Ramos (cell line): ENCODE measurements around the gene RSPH10B.
"Not testable (repeated sequence)": the region's sequence is repeated elsewhere in the genome, so short reads cannot be mapped to it uniquely, and the experiment has no call there.

Source experiments
- in situ Hi-C: fragments of 300-500 bp; cut with MboI; formaldehyde crosslinking; loops from one replicate; pipeline ENCODE4 v1.14.3; 2022; ENCODE audit warnings: low sequenced_read_pairs; ENCODE audit not compliant: unreplicated experiment

The RSPH10B gene

DNA sequence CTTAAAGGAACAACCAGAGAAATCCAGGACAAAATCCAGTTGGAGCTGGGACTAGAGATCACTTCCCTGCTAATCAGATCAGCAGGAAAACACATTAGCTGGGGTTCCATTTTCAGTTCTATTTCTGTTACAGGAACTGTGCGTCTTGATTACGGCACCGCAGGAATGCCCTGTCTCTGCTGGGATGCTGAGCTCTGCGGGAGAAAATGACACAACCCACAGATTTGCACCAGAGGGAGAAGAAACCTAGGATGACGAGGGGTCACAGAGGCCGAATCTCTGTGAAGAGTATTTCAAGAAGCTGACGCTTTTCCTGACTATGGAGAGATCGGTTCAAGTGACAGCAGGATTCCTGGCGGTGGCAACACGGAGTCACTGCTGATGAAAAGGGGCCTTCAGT is 40.2 kb downstream of the RSPH10B start:
- in situ Hi-C loops, result not testable (repeated sequence)

DNA sequence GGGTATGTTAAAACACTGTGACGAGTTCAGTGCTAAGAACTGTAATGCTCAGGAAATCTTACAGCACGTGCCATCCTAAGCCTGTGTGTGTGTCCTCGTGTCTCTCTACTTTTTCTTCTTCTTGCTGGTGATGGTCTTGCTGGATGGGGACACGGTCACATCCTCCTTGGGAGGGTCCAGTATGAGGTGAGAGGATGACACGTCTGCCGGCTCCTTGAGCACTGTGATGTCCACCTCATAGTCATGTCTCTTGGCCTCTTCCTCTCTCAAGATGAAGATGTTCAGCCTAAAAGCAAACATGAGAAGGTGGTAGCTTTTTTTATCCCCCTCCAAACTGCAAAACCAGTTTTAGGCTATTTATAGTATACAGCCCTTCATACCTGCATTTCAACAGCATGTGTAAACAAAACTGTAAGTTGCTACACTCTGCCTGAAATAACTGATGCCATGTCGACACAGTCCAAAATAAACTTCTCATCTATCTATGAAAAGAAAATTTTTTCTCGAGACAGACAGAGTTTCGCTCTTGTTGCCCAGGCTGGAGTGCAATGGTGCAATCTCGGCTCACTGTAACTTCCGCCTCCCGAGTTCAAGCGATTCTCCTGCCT is 44.1 kb downstream of the RSPH10B start:
- in situ Hi-C loops, result not testable (repeated sequence)

DNA sequence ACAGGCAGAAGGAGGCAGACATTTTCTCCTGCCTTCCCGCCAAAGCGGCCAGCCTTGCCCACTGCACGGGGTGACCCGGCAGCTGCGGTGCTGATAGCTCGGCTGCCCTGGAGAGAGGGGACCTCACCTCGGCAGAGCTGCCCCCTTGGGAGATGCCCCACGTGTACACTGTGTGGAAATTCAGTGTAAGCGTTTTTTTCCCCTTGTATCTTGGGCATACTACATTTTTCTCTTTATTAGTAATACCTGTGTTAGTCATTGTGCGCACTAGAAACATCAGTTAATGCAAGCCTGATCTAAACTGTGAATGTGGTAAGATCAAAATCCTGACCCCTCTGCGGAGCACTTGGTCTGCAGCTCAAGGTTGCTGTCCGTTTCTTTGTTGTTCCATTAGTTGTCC is 45.9 kb downstream of the RSPH10B start:
- in situ Hi-C loops, result not testable (repeated sequence)

DNA sequence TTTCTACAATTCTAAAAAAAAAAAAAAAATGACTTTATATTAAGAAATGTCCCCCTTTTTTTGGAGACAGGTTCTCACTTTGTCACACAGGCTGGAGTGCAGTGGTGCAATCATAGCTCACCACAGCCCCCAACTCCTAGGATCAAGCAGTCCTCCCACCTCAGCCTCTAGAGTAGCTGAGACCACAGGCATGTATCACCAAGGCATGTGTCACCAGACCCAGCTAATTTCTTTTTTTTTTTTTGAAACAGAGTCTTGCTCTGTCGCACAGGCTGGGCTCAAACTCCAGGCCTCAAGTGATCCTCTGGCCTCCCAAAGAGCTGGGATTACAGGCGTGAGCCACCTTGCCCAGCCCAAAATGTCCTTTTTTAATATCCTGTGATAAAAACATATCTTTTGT is 46.3 kb downstream of the RSPH10B start:
- in situ Hi-C loops, result not testable (repeated sequence)

DNA sequence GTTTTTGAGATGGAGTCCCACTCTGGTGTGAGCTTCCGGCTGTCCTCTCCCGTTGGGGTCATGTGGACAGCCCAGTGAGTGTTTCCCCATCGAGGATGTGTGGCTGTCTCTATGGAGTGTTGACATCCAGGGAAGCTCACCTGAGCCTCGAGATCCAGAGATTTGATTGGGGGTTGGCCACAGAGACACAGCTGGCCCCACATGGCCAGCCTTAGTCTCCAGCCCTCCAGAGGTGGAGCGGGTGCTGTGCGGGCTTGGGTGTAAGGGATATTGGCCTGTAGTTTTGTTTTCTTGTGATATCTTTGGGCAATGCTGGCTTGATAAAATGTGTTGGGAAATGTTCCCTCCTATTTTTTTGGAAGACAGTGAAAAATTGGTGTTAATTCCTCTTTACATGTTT is 54.0 kb downstream of the RSPH10B start:
- in situ Hi-C loops, result not testable (repeated sequence)

DNA sequence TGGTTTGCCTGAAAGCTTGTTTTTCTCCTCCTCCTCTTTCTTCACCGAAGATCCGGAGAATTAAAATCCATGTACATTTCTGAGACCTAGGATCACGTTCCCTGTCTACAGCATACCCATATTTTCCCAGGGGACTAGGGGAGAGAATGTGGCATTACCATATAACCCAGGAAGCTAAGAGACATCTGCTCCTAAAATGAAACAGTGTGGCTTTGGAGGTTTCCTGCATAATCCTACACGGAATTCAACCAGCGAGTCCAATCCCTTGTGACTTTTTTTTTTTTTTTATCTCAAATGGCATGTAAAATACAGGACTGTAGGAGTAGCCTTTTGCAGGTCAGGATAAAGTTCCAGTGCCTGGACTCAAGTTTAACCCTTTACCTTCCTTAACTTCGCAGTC is 61.7 kb downstream of the RSPH10B start:
- in situ Hi-C loops, result not testable (repeated sequence)

DNA sequence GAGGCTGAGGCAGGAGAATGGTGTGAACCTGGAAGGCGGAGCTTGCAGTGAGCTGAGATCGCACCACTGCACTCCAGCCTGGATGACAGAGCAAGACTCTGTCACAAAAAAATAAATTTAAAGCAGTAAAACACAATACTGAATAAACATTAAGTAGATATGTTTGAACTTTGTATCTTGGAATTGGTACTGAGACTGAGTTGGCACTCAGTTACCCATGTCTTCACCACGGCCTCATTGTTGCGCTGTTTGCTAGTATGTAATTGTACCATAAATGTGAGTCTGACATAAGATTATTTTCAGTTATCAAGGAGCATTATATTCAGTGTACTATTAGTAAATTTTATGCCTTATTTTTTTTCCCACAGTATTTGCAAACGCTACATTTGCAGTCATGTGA is 65.8 kb downstream of the RSPH10B start:
- in situ Hi-C loops, result not testable (repeated sequence)

DNA sequence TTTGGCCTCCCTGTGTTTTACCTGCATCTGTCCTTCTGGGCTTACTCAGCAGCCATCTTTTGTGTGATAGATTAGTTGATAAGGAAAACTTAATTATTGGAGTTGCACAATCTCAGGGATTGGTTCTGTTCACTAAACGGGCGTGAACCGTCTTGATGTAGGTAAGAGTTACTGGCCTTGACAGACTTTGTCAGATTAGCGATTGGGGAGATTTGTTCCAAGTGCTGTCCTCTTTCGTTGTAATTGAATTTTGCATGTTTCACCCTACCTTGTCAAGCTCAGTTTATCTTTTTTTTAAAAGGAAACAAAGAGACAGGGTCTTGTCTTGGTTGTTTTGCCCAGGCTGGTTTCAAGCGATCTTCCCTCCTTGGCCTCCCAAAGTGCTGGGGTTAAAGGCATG is 67.5 kb downstream of the RSPH10B start:
- in situ Hi-C loops, result not testable (repeated sequence)

DNA sequence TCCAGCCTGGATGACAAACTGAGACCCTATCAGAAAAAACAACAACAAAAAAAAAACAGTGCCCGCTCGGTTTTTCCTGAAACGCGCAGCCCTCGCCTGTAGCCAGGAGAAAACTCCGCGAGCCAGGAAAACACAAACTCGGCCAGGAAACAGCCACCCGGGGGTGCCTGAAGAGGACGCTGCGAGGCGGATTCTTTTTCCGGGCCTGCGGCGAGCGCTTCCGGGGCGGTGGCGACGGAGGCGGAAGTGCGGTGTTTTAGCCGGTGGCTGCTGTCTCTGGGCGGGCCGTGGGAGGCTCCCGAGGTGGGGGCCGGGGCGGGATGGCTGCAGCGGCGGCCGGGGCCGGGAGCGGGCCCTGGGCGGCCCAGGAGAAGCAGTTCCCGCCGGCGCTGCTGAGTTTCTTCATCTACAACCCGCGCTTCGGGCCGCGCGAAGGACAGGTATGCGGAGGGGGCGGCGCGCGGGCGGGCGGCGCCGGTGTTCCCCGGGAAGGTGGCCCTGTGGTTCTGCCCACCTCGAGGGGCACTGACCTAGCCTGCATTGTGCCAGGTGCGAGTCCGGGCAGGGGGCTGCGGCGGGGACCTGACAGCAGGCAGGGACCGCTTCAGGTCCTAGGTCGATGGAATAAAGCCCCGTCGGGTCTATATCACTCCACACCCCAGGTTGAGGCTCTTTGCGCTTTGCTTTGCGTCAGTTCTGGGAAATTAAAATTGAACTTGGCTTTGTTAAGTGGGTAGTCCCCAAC is 71.8 kb downstream of the RSPH10B start, which contains the start of gene CCZ1:
Gene CCZ1 (plus strand): TSS at position 254 of the 745 bp plus-strand sequence. CDS start 67 bp downstream, at position 321.
- in situ Hi-C loops, result not testable (repeated sequence)

DNA sequence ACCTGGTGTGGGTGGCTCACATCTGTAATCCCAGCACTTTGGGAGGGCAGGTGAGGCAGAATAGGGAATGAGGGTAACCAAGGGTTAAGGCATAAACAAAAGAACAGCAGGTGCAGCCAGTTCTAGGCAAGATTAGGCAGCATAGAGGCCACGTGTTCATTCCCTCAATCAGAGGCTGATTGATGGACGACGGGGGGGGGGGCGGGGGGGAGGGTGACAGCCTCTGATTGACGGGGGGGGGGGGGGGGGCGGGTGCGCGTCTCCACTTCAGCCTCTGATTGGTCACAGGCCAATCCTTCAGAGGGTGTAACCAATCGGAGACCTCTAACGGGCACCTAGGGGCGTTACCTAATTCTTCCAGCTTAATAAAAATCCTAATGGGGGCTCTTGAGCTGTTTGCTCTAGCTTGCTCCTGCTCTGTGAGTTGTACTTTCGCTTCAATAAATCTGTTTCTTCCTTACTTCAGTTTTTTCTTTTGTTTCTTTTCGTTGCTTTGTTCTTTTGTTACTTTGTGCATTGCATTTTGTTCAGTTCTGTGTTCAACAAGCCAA is 73.0 kb downstream of the RSPH10B start:
- in situ Hi-C loops, result not testable (repeated sequence)

DNA sequence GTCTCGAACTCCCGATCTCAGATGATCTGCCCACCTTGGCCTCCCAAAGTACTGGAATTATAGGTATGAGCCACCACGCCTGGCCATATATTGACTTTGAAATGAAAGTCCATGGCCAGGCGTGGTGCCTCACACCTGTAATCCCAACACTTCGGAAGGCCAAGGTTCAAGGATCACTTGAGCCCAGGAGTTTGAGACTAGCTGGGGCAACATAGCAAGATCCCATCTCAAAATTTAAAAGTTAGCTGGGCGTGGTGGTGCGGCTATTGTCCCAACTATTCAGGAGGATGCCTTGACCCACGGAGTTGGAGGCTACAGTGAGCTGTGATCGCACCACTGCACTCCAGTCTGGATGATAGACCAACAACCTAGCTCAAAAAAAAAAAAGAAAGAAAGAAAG is 78.0 kb downstream of the RSPH10B start:
- in situ Hi-C loops, result no loop called here

DNA sequence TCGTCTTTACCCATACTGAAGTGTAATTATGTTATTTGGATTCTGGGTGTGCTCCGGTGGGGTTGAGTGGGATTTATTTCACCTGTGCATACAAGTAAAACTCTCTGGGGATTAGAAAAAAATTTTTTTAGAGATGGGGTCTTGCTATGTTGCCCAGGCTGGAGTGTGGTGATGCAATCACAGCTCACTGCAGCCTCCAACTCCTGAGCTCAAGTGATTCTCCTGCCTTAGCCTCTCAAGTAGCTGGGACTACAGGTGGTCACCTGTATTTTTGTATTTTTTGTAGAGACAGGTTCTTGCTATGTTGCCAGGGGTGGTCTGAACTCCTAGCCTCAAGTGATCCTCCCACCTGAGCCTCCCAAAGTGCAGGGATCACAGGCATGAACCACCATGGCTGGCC is 80.2 kb downstream of the RSPH10B start:
- in situ Hi-C loops, result not testable (repeated sequence)

DNA sequence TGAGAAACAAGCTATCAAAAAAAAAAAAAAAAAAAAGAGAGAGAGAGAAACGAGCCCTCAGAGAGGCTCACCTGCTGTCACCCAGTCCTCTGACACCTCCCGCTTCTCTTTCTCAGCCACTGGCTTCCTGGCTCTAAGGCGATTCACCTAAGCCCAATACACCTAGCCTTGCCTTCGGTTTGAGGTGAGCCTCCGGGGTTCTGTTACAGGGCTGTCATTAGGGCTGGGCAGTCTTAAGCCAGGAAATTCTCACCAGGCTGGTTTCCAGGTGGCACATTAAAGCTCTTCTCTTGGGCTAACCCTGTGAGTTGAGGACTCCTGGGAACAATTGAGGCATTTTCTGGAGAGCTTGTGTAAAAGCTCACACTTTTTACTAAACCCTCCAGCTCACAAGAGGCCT is 82.5 kb downstream of the RSPH10B start:
- in situ Hi-C loops, result not testable (repeated sequence)

DNA sequence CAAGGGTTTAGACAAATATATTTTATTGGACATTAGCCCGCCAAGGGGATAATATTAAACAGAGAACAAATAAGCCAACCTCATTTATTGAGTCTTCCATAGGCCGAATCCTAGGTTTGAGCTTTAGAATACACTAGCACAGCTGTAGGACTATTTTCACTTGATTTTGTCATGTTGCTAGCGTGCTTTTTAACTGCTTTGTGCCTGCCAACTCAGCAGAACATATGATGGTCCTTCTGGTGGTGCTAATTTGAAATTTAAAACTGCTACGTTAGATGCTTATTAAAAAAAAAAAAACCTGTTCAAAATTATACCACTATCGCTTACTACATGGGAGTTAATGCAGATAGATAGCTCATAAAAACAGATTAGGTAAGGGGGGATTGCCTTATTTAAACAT is 86.1 kb downstream of the RSPH10B start:
- in situ Hi-C loops, result not testable (repeated sequence)

DNA sequence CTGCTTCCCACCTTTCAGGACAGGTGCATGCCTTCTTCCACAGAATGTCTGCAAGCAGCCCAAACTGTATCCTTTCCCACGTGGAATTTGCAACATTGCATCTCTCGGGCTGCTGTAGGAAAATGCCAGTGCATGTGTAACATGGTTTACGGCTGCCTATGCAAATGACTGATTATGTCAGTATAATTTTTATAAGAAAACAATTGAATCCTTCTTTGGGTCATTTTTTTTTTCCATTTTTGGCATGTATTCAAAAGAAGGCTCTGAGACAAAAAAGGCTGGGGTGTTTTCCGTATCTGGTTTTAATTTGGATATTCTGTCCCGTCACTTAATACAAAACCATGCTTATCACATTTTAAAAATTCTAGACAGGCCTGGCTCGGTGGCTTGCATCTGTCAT is 90.4 kb downstream of the RSPH10B start:
- in situ Hi-C loops, result not testable (repeated sequence)

DNA sequence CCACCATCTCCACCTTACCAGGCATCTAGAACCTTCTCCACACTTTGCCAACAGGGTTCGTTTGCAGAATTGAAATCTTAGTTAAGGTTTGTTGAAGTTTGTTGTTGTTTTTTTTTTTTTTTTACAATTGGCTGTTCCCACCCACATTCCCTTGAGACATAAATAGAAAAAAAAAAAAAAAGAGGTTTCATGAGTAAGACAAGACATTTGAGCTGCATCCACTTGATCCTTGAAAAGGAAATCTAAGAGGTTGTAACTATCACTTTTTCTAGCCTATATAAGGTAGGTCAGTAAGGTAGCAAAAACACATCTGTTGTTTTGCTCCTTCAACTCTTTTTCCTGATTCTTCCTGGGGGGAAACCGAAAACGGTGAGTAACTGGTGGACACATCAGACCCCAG is 90.9 kb downstream of the RSPH10B start:
- in situ Hi-C loops, result not testable (repeated sequence)
